GM12878 (cell line): Measurements from ENCODE around the gene BSND.

Experiments
- EZH2 ChIP-seq: IDR thresholded peaks from 2 replicates; pipeline ENCODE4 v1.6.1; 2012; ENCODE audit warnings: low read depth, mild to moderate bottlenecking, control low read depth, inconsistent platforms, low read length, borderline replicate concordance; ENCODE audit not compliant: control insufficient read depth
- FOXM1 ChIP-seq: IDR thresholded peaks from 2 replicates; pipeline ENCODE4 v1.6.1; 2012; ENCODE audit warnings: low read depth, mild to moderate bottlenecking, inconsistent platforms, low read length, moderate library complexity
- MYC ChIP-seq: IDR thresholded peaks from 2 replicates; pipeline ENCODE4 v1.6.1; 2011; ENCODE audit warnings: mild to moderate bottlenecking, low read length, moderate library complexity, inconsistent platforms; ENCODE audit not compliant: insufficient read depth, insufficient replicate concordance, insufficient read length, severe bottlenecking
- NR2C1 ChIP-seq: fragments of 450-650 bp; IDR thresholded peaks from 2 replicates; pipeline ENCODE4 v1.6.1; 2017; ENCODE audit warnings: antibody characterized with exemption, mild to moderate bottlenecking, moderate library complexity
- SPI1 ChIP-seq: IDR thresholded peaks from 2 replicates; pipeline ENCODE4 v1.6.1; 2011; ENCODE audit warnings: low read depth, mild to moderate bottlenecking, low read length, moderate library complexity, borderline replicate concordance; ENCODE audit not compliant: insufficient read depth
- SUZ12 ChIP-seq: fragments of 200-600 bp; sonication (generic); IDR thresholded peaks from one replicate; pipeline ENCODE4 v1.6.1; 2018; ENCODE audit warnings: antibody characterized with exemption, mild to moderate bottlenecking; ENCODE audit not compliant: unreplicated experiment
- TAF1 ChIP-seq: IDR thresholded peaks from 2 replicates; pipeline ENCODE4 v1.6.1; 2011; ENCODE audit warnings: mild to moderate bottlenecking, low read depth, low read length, borderline replicate concordance
- ZNF217 ChIP-seq: fragments of 450-650 bp; IDR thresholded peaks from 2 replicates; pipeline ENCODE4 v1.6.1; 2017; ENCODE audit warnings: antibody characterized with exemption, mild to moderate bottlenecking
- ZNF384 ChIP-seq: IDR thresholded peaks from 2 replicates; pipeline ENCODE4 v1.6.1; 2012; ENCODE audit warnings: low read depth, mild to moderate bottlenecking, low read length, improper control_type of control experiment, borderline replicate concordance
- TF ChIP-seq, protein P1 (sequence below), 3 experiments: IDR thresholded peaks in 2 of 3; conservative IDR thresholded peaks in 1 of 3; 2 replicates each; pipeline ENCODE4 v1.5.1; 2011; ENCODE audit warnings: low read depth in 3 of 3, low read length in 3 of 3, mild to moderate bottlenecking in 3 of 3, control low read depth in 2 of 3, moderate library complexity in 2 of 3, inconsistent platforms in 1 of 3, mixed read lengths in 1 of 3; ENCODE audit not compliant: control insufficient read depth in 2 of 3, insufficient read depth in 1 of 3; ENCODE audit errors: extremely low read depth in 1 of 3
- TF ChIP-seq, protein P2 (sequence below): IDR thresholded peaks from 2 replicates; pipeline ENCODE4 v1.6.1; 2012; ENCODE audit warnings: mild to moderate bottlenecking, low read depth, low read length

DNA sequence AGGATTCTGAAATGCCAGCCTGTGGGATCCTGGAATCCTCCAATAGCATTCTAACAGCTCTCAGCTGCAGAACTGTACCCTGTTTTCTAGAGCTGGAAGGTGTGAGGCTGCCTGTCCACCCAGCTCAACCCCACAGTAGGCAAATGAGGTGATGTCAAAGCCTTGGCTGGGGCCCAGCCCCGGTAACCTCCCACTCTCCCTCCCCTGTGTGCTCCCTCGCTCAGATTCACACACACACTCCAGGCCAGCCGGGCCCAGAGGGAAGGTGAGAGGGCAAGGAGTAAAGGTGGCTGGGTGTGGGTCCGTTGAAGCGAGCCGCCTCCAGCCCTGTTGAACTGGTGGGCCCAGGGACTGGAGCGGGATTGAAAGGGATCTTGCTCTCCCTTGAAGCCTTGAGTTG is at the start of gene BSND:
- no peak for TF ChIP-seq NR2C1
- no peak for TF ChIP-seq EZH2
- no peak for TF ChIP-seq TAF1
- TF ChIP-seq FOXM1, result no peak
- TF ChIP-seq, protein P1, sequence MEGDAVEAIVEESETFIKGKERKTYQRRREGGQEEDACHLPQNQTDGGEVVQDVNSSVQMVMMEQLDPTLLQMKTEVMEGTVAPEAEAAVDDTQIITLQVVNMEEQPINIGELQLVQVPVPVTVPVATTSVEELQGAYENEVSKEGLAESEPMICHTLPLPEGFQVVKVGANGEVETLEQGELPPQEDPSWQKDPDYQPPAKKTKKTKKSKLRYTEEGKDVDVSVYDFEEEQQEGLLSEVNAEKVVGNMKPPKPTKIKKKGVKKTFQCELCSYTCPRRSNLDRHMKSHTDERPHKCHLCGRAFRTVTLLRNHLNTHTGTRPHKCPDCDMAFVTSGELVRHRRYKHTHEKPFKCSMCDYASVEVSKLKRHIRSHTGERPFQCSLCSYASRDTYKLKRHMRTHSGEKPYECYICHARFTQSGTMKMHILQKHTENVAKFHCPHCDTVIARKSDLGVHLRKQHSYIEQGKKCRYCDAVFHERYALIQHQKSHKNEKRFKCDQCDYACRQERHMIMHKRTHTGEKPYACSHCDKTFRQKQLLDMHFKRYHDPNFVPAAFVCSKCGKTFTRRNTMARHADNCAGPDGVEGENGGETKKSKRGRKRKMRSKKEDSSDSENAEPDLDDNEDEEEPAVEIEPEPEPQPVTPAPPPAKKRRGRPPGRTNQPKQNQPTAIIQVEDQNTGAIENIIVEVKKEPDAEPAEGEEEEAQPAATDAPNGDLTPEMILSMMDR (IDR thresholded peaks at IDR 0.05 in 2 of 3, conservative IDR thresholded peaks at IDR 0.05 in 1 of 3; ENCODE audit: control insufficient read depth in 2 of 3, extremely low read depth in 1 of 3, insufficient read depth in 1 of 3, low read depth in 3 of 3, low read length in 3 of 3), result no peak
- TF ChIP-seq, protein P2, sequence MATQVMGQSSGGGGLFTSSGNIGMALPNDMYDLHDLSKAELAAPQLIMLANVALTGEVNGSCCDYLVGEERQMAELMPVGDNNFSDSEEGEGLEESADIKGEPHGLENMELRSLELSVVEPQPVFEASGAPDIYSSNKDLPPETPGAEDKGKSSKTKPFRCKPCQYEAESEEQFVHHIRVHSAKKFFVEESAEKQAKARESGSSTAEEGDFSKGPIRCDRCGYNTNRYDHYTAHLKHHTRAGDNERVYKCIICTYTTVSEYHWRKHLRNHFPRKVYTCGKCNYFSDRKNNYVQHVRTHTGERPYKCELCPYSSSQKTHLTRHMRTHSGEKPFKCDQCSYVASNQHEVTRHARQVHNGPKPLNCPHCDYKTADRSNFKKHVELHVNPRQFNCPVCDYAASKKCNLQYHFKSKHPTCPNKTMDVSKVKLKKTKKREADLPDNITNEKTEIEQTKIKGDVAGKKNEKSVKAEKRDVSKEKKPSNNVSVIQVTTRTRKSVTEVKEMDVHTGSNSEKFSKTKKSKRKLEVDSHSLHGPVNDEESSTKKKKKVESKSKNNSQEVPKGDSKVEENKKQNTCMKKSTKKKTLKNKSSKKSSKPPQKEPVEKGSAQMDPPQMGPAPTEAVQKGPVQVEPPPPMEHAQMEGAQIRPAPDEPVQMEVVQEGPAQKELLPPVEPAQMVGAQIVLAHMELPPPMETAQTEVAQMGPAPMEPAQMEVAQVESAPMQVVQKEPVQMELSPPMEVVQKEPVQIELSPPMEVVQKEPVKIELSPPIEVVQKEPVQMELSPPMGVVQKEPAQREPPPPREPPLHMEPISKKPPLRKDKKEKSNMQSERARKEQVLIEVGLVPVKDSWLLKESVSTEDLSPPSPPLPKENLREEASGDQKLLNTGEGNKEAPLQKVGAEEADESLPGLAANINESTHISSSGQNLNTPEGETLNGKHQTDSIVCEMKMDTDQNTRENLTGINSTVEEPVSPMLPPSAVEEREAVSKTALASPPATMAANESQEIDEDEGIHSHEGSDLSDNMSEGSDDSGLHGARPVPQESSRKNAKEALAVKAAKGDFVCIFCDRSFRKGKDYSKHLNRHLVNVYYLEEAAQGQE, result no peak
- TF ChIP-seq ZNF384, result no peak
- no peak for TF ChIP-seq SPI1
- no peak for TF ChIP-seq SUZ12
- no peak for TF ChIP-seq MYC
- no peak for TF ChIP-seq ZNF217
